Measurements from ENCODE around the gene NOP9. TPM values are rescaled to one million over a fixed set of nuclear protein-coding genes. Genes with fewer than 3 reads are reported as not detected.

Gene NOP9
- total RNA-seq, 2 experiments from 2014 or later, result 33.5 to 33.6 TPM

GRCh38 chr14:24260026-24260779 lies 39.4 kb upstream of the NOP9 start:
- intact Hi-C loops (cut with micrococcal nuclease), result no loop called here
- ChIA-PET CTCF (interaction anchor here (1.1 kb wide), 1 partner anchor 49 kb away, joined by 3 read pairs; no protein-coding TSS in a partner anchor), POLR2A (interaction anchor here (2.0 kb wide), 1 partner anchor 11 kb away, joined by 10 read pairs; the partner anchor contains the start of gene RABGGTA)
- H3K36me3 Mint-ChIP-seq (ENCODE audit: low read depth), result no peaks in the 10 kb centered on the region
- TF ChIP-seq, protein P1, sequence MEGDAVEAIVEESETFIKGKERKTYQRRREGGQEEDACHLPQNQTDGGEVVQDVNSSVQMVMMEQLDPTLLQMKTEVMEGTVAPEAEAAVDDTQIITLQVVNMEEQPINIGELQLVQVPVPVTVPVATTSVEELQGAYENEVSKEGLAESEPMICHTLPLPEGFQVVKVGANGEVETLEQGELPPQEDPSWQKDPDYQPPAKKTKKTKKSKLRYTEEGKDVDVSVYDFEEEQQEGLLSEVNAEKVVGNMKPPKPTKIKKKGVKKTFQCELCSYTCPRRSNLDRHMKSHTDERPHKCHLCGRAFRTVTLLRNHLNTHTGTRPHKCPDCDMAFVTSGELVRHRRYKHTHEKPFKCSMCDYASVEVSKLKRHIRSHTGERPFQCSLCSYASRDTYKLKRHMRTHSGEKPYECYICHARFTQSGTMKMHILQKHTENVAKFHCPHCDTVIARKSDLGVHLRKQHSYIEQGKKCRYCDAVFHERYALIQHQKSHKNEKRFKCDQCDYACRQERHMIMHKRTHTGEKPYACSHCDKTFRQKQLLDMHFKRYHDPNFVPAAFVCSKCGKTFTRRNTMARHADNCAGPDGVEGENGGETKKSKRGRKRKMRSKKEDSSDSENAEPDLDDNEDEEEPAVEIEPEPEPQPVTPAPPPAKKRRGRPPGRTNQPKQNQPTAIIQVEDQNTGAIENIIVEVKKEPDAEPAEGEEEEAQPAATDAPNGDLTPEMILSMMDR (IDR thresholded peaks at IDR 0.05), result no peak
- no peaks in the 10 kb centered on the region for H3K4me1 Mint-ChIP-seq (ENCODE audit: low read depth)
- no peak overlapping the region for H3K27ac Mint-ChIP-seq
- no peak overlapping the region for H3K4me3 Mint-ChIP-seq
- H3K27me3 Mint-ChIP-seq, result no peaks in the 10 kb centered on the region
- no peaks in the 10 kb centered on the region for H3K9me3 Mint-ChIP-seq
- ATAC-seq (no peak), DNase-seq (no peak)

DNA sequence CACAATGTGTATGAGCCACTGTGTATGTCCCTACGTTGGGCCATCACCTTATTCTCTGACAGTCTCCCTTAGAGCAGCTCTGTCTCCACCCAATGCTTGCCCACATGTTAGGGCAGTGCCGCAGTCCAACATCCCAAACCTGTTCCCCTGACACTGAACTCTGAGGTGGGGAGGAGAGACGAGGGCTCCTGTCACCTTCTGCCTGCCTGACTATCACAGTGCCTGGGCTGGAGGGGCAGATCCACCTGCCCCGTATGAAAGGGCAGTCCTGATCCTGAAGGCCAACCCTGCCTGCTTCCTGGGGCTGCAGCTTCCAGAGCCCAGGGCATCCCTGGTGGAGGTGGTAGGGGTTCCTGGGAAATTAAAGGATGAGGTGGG lies 38.9 kb upstream of the NOP9 start:
- H3K9me3 Mint-ChIP-seq, result no peaks in the 10 kb centered on the region
- POLR2A ChIA-PET, result interaction anchor here (2.0 kb wide), 1 partner anchor 10 kb away, joined by 10 read pairs; the partner anchor contains the start of gene RABGGTA

GRCh38 chr14:24261256-24261968 lies 38.2 kb upstream of the NOP9 start:
- ChIA-PET CTCF (interaction anchor here (0.9 to 2.1 kb wide), 5 partner anchors 10 to 76 kb away, joined by 3 to 9 read pairs (median 4); partner anchors contain the start of genes RABGGTA and TINF2), POLR2A (interaction anchor here (0.8 to 2.0 kb wide), 2 partner anchors 10 to 29 kb away, joined by 3 to 10 read pairs; partner anchors contain the start of gene RABGGTA)
- ATAC-seq (no peak), DNase-seq (no peak)
- Mint-ChIP-seq H3K27ac (no peak overlapping the region), H3K27me3 (no peaks in the 10 kb centered on the region), H3K4me3 (no peak overlapping the region), H3K4me1 (ENCODE audit: low read depth) (no peaks in the 10 kb centered on the region), H3K9me3 (no peaks in the 10 kb centered on the region), H3K36me3 (ENCODE audit: low read depth) (no peaks in the 10 kb centered on the region)
- intact Hi-C loops (cut with micrococcal nuclease), result no loop called here
- TF ChIP-seq, protein P1 (IDR thresholded peaks at IDR 0.05), result no peak

More for the DNA sequence above, 38.9 kb upstream of the NOP9 start:
- no peak for ATAC-seq
- CTCF ChIA-PET, result interaction anchor here (1.1 kb wide), 1 partner anchor 48 kb away, joined by 3 read pairs; no protein-coding TSS in a partner anchor
- no peak for DNase-seq
- no peaks in the 10 kb centered on the region for H3K4me1 Mint-ChIP-seq (ENCODE audit: low read depth)
- H3K4me3 Mint-ChIP-seq, result no peak overlapping the region
- no peak overlapping the region for H3K27ac Mint-ChIP-seq
- intact Hi-C loops (cut with micrococcal nuclease), result no loop called here
- H3K36me3 Mint-ChIP-seq (ENCODE audit: low read depth), result no peaks in the 10 kb centered on the region
- H3K27me3 Mint-ChIP-seq, result no peaks in the 10 kb centered on the region
- TF ChIP-seq, protein P1 (IDR thresholded peaks at IDR 0.05), result no peak

- ATAC-seq (no peak), DNase-seq (no peak)
- intact Hi-C loops (cut with micrococcal nuclease), result no loop called here
- no peak overlapping the region for H3K27ac Mint-ChIP-seq
- CTCF ChIA-PET, result interaction anchor here (0.9 to 2.1 kb wide), 4 partner anchors 9 to 76 kb away, joined by 3 to 9 read pairs (median 6); partner anchors contain the start of genes RABGGTA and TINF2
- H3K4me3 Mint-ChIP-seq, result no peak overlapping the region
- H3K27me3 Mint-ChIP-seq, result no peaks in the 10 kb centered on the region
- POLR2A ChIA-PET, result interaction anchor here (0.8 to 2.0 kb wide), 2 partner anchors 9 to 28 kb away, joined by 3 to 10 read pairs; partner anchors contain the start of gene RABGGTA
- H3K4me1 Mint-ChIP-seq (ENCODE audit: low read depth), result no peaks in the 10 kb centered on the region
- no peaks in the 10 kb centered on the region for H3K9me3 Mint-ChIP-seq
- peaks cover 4% of the 10 kb centered on the region for H3K36me3 Mint-ChIP-seq (ENCODE audit: low read depth)
- TF ChIP-seq, protein P1 (IDR thresholded peaks at IDR 0.05), result no peak
Measured at GRCh38 chr14:24261969-24262327, 37.7 kb upstream of the NOP9 start.
